Measurements from ENCODE around the gene FAM118B. TPM values are rescaled to one million over a fixed set of nuclear protein-coding genes. Genes with fewer than 3 reads are reported as not detected.

FAM118B gene
- total and polyA plus RNA-seq, 2 donors (not counting 1 experiment from before 2014, with no cell fraction given): 21.0 to 30.3 TPM

- Histone ChIP-seq H3K9ac (ENCODE audit: insufficient read depth, low read length) (no peak overlapping the region), H3K79me2 (ENCODE audit: control insufficient read depth, insufficient read depth, low read length) (no peaks in the 10 kb centered on the region), H3K4me3 (replicated peaks in 1 of 4; ENCODE audit: control extremely low read depth in 1 of 4, insufficient read depth in 1 of 4, low read depth in 3 of 4, low read length in 4 of 4) (no peak overlapping the region), H3K27ac (ENCODE audit: insufficient read depth, low read length) (no peak overlapping the region), H3K36me3 (ENCODE audit: control insufficient read depth, insufficient read depth, low read length) (no peaks in the 10 kb centered on the region), H3K4me2 (ENCODE audit: extremely low read depth, insufficient read depth, low read length) (no peak overlapping the region), H3K9me3 (ENCODE audit: control insufficient read depth, insufficient read depth, low read depth, low read length) (no peaks in the 10 kb centered on the region), H4K20me1 (ENCODE audit: control insufficient read depth, extremely low read depth, insufficient read depth, low read length) (no peaks in the 10 kb centered on the region), H3K27me3 (ENCODE audit: control insufficient read depth, insufficient read depth, low read length) (no peaks in the 10 kb centered on the region), H3K4me1 (ENCODE audit: control insufficient read depth, extremely low read depth, insufficient read depth, low read length) (no peaks in the 10 kb centered on the region), H2AFZ (ENCODE audit: low read length) (no peak overlapping the region)
- no peak for DNase-seq (ENCODE audit: low read depth in 2 of 2)
- TF ChIP-seq CTCF (conservative IDR thresholded peaks at IDR 0.05 in 1 of 2, IDR thresholded peaks at IDR 0.05 in 1 of 2; ENCODE audit: low read depth in 1 of 2, low read length in 2 of 2) (no peak), EZH2 (IDR thresholded peaks at IDR 0.05; ENCODE audit: low read length, missing control alignments) (no peak)
These were observed 26.1 kb upstream of the FAM118B start for GRCh38 chr11:126185259-126186024.

- H2AFZ ChIP-seq (ENCODE audit: low read length): no peak overlapping the region
- DNase-seq (ENCODE audit: low read depth in 2 of 2): no peak
- no peaks in the 10 kb centered on the region for H4K20me1 ChIP-seq (ENCODE audit: control insufficient read depth, extremely low read depth, insufficient read depth, low read length)
- no peak for TF ChIP-seq CTCF (conservative IDR thresholded peaks at IDR 0.05 in 1 of 2, IDR thresholded peaks at IDR 0.05 in 1 of 2; ENCODE audit: low read depth in 1 of 2, low read length in 2 of 2)
- TF ChIP-seq EZH2 (IDR thresholded peaks at IDR 0.05; ENCODE audit: low read length, missing control alignments): no peak
- no peak overlapping the region for H3K9ac ChIP-seq (ENCODE audit: insufficient read depth, low read length)
- no peaks in the 10 kb centered on the region for H3K4me1 ChIP-seq (ENCODE audit: control insufficient read depth, extremely low read depth, insufficient read depth, low read length)
- H3K27me3 ChIP-seq (ENCODE audit: control insufficient read depth, insufficient read depth, low read length): no peaks in the 10 kb centered on the region
- no peak overlapping the region for H3K27ac ChIP-seq (ENCODE audit: insufficient read depth, low read length)
- H3K9me3 ChIP-seq (ENCODE audit: control insufficient read depth, insufficient read depth, low read depth, low read length): no peaks in the 10 kb centered on the region
- H3K4me2 ChIP-seq (ENCODE audit: extremely low read depth, insufficient read depth, low read length): no peak overlapping the region
- no peaks in the 10 kb centered on the region for H3K79me2 ChIP-seq (ENCODE audit: control insufficient read depth, insufficient read depth, low read length)
- no peak overlapping the region for H3K4me3 ChIP-seq (replicated peaks in 1 of 4; ENCODE audit: control extremely low read depth in 1 of 4, insufficient read depth in 1 of 4, low read depth in 3 of 4, low read length in 4 of 4)
- H3K36me3 ChIP-seq (ENCODE audit: control insufficient read depth, insufficient read depth, low read length): no peaks in the 10 kb centered on the region
These were observed 25.4 kb upstream of the FAM118B start for GRCh38 chr11:126186025-126186698.

GRCh38 chr11:126186708-126187529, 24.7 kb upstream of the FAM118B start:
- Histone ChIP-seq H3K9me3 (ENCODE audit: control insufficient read depth, insufficient read depth, low read depth, low read length) (no peaks in the 10 kb centered on the region), H3K27ac (ENCODE audit: insufficient read depth, low read length) (no peak overlapping the region), H2AFZ (ENCODE audit: low read length) (no peak overlapping the region), H3K79me2 (ENCODE audit: control insufficient read depth, insufficient read depth, low read length) (no peaks in the 10 kb centered on the region), H3K36me3 (ENCODE audit: control insufficient read depth, insufficient read depth, low read length) (no peaks in the 10 kb centered on the region), H3K4me3 (replicated peaks in 1 of 4; ENCODE audit: control extremely low read depth in 1 of 4, insufficient read depth in 1 of 4, low read depth in 3 of 4, low read length in 4 of 4) (no peak overlapping the region), H4K20me1 (ENCODE audit: control insufficient read depth, extremely low read depth, insufficient read depth, low read length) (no peaks in the 10 kb centered on the region), H3K9ac (ENCODE audit: insufficient read depth, low read length) (no peak overlapping the region), H3K27me3 (ENCODE audit: control insufficient read depth, insufficient read depth, low read length) (no peaks in the 10 kb centered on the region), H3K4me2 (ENCODE audit: extremely low read depth, insufficient read depth, low read length) (no peak overlapping the region), H3K4me1 (ENCODE audit: control insufficient read depth, extremely low read depth, insufficient read depth, low read length) (no peaks in the 10 kb centered on the region)
- DNase-seq (ENCODE audit: low read depth in 2 of 2): no peak
- TF ChIP-seq EZH2 (IDR thresholded peaks at IDR 0.05; ENCODE audit: low read length, missing control alignments): no peak
- peak; percentile 9 to 38 for TF ChIP-seq CTCF (conservative IDR thresholded peaks at IDR 0.05 in 1 of 2, IDR thresholded peaks at IDR 0.05 in 1 of 2; ENCODE audit: low read depth in 1 of 2, low read length in 2 of 2)
